ENCODE measurements around the gene MMADHC. TPM values are rescaled to one million over a fixed set of nuclear protein-coding genes. Genes with fewer than 3 reads are reported as not detected.

The MMADHC gene
- polyA plus RNA-seq, 3 donors, result 20.5 to 119 (median 97.9) TPM

DNA sequence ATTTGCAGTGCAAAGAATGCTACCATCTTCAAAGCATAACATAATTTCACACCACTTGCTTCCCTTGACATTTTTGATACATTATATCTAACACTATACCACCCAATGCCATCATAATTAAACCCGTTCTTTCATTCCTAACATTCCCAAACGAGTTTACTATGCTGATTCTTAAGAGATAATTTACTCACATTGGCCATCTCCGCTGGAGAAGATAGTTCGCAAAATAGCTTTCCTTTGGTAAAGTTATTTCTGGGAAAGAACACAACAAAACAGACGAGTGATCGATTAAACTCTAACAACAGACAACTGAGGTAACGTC, 716 bp downstream of the MMADHC start:
- H3K4me1 ChIP-seq (ENCODE audit: control insufficient read depth in 1 of 2, insufficient read depth in 2 of 2, low read length in 2 of 2), result peaks cover 20 to 25% of the 10 kb centered on the region in 2 donors
- H3K4me3 Mint-ChIP-seq, result peak overlapping the region; percentile 94 to 99
- H4K20me1 ChIP-seq (ENCODE audit: insufficient read depth, low read length), result no peaks in the 10 kb centered on the region
- TF ChIP-seq, protein P1, sequence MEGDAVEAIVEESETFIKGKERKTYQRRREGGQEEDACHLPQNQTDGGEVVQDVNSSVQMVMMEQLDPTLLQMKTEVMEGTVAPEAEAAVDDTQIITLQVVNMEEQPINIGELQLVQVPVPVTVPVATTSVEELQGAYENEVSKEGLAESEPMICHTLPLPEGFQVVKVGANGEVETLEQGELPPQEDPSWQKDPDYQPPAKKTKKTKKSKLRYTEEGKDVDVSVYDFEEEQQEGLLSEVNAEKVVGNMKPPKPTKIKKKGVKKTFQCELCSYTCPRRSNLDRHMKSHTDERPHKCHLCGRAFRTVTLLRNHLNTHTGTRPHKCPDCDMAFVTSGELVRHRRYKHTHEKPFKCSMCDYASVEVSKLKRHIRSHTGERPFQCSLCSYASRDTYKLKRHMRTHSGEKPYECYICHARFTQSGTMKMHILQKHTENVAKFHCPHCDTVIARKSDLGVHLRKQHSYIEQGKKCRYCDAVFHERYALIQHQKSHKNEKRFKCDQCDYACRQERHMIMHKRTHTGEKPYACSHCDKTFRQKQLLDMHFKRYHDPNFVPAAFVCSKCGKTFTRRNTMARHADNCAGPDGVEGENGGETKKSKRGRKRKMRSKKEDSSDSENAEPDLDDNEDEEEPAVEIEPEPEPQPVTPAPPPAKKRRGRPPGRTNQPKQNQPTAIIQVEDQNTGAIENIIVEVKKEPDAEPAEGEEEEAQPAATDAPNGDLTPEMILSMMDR (IDR thresholded peaks at IDR 0.05), result no peak
- peak overlapping the region; percentile 70 to 96 (median 90) for H3K4me3 ChIP-seq (replicated peaks in 1 of 3; ENCODE audit: low read depth in 2 of 3, low read length in 3 of 3)
- H3K4me1 Mint-ChIP-seq, result peaks cover 29% of the 10 kb centered on the region
- intact Hi-C loops (cut with micrococcal nuclease), result loop anchor here in 1 of 2 donors (5.0 kb wide), 1 partner anchor 1700 kb away; the partner anchor contains the start of gene NMI
- peaks cover 4 to 6% of the 10 kb centered on the region in 2 donors for H3K27me3 ChIP-seq (ENCODE audit: control insufficient read depth in 2 of 2, insufficient read depth in 2 of 2, low read length in 2 of 2)
- 0% methylated on average over 2 of the region's 7 CpGs for WGBS (ENCODE audit: insufficient coverage)
- peak overlapping the region; percentile 95 for H3K9ac ChIP-seq (ENCODE audit: insufficient read depth, low read length, poor library complexity, severe bottlenecking)
- DNase-seq, result no peak
- H3K9me3 Mint-ChIP-seq, result peaks cover 0 to 5% (median 0%) of the 10 kb centered on the region in 7 donors
- no peaks in the 10 kb centered on the region for H3K9me3 ChIP-seq (replicated peaks in 1 of 2; ENCODE audit: control insufficient read depth in 1 of 2, insufficient read depth in 1 of 2, low read length in 2 of 2)
- peaks cover 24 to 29% of the 10 kb centered on the region in 2 donors for H3K36me3 Mint-ChIP-seq
- peak overlapping the region; percentile 90 for H3K4me2 ChIP-seq (replicated peaks; ENCODE audit: extremely low read depth, low read length, poor library complexity, severe bottlenecking)
- H3K79me2 ChIP-seq (ENCODE audit: insufficient read depth, low read length), result peaks cover 36% of the 10 kb centered on the region
- peak overlapping the region; percentile 91 to 99 for H3K27ac ChIP-seq (ENCODE audit: low read depth in 1 of 2, low read length in 2 of 2)
- peak overlapping the region; percentile 91 for H2AFZ ChIP-seq (ENCODE audit: insufficient read depth, low read depth, low read length, poor library complexity, severe bottlenecking)
- H3K27me3 Mint-ChIP-seq (ENCODE audit: low read depth in 3 of 3), result peaks cover 0 to 9% (median 4%) of the 10 kb centered on the region in 3 donors
- peaks cover 20 to 22% of the 10 kb centered on the region in 2 donors for H3K36me3 ChIP-seq (replicated peaks in 1 of 2; ENCODE audit: control insufficient read depth in 1 of 2, insufficient read depth in 2 of 2, low read length in 2 of 2)
- H3K27ac Mint-ChIP-seq, result peak overlapping the region; percentile 97 to 100 (median 99)

DNA sequence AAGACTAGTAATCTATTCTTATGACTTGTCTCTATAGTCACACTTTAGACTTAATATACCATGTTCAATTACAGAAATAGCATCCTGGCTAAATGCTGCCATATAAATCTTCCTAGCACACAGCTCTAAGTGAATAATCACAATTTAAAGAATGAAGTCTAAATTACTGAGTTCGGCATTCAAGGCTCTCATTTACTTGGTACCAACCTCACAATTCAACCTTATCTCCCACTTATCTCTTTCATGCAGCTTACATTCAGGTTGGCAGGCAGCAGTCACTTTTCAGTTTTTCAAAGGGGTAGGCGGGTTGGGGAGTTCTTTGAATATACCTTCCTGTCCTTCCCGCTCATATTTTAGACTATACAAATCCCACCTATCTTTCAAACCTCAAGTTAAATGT, 1.5 kb downstream of the MMADHC start:
- peaks cover 30 to 36% of the 10 kb centered on the region in 2 donors for H3K36me3 Mint-ChIP-seq
- H3K9ac ChIP-seq (ENCODE audit: insufficient read depth, low read length, poor library complexity, severe bottlenecking), result no peak overlapping the region

More for the DNA sequence above, 1.5 kb downstream of the MMADHC start:
- Histone ChIP-seq H2AFZ (ENCODE audit: insufficient read depth, low read depth, low read length, poor library complexity, severe bottlenecking) (no peak overlapping the region), H3K36me3 (replicated peaks in 1 of 2; ENCODE audit: control insufficient read depth in 1 of 2, insufficient read depth in 2 of 2, low read length in 2 of 2) (peaks cover 28 to 30% of the 10 kb centered on the region in 2 donors), H3K4me1 (ENCODE audit: control insufficient read depth in 1 of 2, insufficient read depth in 2 of 2, low read length in 2 of 2) (peaks cover 20 to 25% of the 10 kb centered on the region in 2 donors), H3K9me3 (replicated peaks in 1 of 2; ENCODE audit: control insufficient read depth in 1 of 2, insufficient read depth in 1 of 2, low read length in 2 of 2) (no peaks in the 10 kb centered on the region), H4K20me1 (ENCODE audit: insufficient read depth, low read length) (no peaks in the 10 kb centered on the region), H3K4me2 (replicated peaks; ENCODE audit: extremely low read depth, low read length, poor library complexity, severe bottlenecking) (peak overlapping the region; percentile 90), H3K4me3 (replicated peaks in 1 of 3; ENCODE audit: low read depth in 2 of 3, low read length in 3 of 3) (peak overlapping the region in 1 of 3 experiments; percentile 96), H3K27me3 (ENCODE audit: control insufficient read depth in 2 of 2, insufficient read depth in 2 of 2, low read length in 2 of 2) (peaks cover 4 to 6% of the 10 kb centered on the region in 2 donors), H3K27ac (ENCODE audit: low read depth in 1 of 2, low read length in 2 of 2) (peak overlapping the region in 1 of 2 donors; percentile 18), H3K79me2 (ENCODE audit: insufficient read depth, low read length) (peaks cover 36% of the 10 kb centered on the region)
- peaks cover 29% of the 10 kb centered on the region for H3K4me1 Mint-ChIP-seq
- WGBS (ENCODE audit: insufficient coverage), result no CpG with 5 or more reads among the region's 3 CpGs
- H3K27me3 Mint-ChIP-seq (ENCODE audit: low read depth in 3 of 3), result peaks cover 0 to 9% (median 4%) of the 10 kb centered on the region in 3 donors
- no peak for DNase-seq
- H3K9me3 Mint-ChIP-seq, result peaks cover 0 to 5% (median 0%) of the 10 kb centered on the region in 7 donors
- peak overlapping the region in 1 of 2 donors; percentile 71 for H3K4me3 Mint-ChIP-seq
- peak overlapping the region in 3 of 7 donors; percentile 37 to 61 (median 54) for H3K27ac Mint-ChIP-seq
- intact Hi-C loops (cut with micrococcal nuclease), result loop anchor here in 1 of 2 donors (5.0 kb wide), 1 partner anchor 1701 kb away; the partner anchor contains the start of gene NMI
- TF ChIP-seq, protein P1 (IDR thresholded peaks at IDR 0.05), result no peak
